NCI-H524 treated with DMSO at 0.1 percent for 48 hours (cell line): ENCODE results near the gene CDK14.
A peak's percentile ranks its signal among the peaks of the same experiment; 100 is the strongest.
"Not testable (repeated sequence)": the region's sequence is repeated elsewhere in the genome, so short reads cannot be mapped to it uniquely, and the experiment has no call there.

Source experiments
- DNase-seq: peaks from one replicate; lab custom pipeline; 2025; lab: John Stamatoyannopoulos, UW

CDK14 gene

GRCh38 chr7:91156316-91157185 lies 560.4 kb downstream of the CDK14 start:
- peak; percentile 58 for DNase-seq

GRCh38 chr7:91157579-91158320 lies 561.6 kb downstream of the CDK14 start:
- no peak for DNase-seq

DNA sequence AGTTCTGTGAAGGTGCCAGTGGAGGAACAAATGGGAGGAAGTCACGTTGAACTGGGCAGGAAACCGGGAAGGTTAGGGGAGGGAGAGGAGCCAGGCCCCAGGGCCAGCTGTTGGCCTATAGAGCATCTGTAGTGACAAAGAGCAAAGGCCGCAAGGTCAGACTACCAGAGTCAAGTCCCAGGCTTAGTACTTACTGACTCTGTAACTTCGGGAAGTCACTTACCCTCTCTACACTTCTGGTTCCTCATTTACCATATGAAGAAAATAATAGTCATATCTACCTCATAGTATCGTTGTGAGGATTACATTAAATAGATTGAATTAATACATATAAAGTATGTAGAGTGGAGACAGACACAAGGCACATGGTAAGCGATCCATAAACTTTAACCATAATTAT lies 566.3 kb downstream of the CDK14 start:
- no peak for DNase-seq

DNA sequence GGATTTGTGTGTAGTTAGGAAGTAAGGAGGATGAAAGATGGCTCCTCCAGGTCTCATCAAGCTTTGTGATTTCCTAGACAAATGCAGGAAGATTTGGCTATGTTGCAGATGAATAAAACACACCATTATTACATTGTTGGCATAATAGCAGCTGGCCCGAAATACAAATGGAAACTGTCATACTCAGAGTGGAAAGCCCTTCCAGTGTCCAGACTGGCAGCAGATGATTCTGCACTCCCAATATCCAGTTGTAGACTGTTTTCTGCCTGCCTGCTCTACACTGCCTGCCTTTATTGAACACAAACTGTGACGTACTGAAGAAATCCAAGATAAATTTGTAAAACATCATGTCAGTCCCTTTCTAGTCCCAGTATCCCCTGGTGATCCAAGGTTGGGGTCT lies 568.4 kb downstream of the CDK14 start:
- DNase-seq: no peak

DNA sequence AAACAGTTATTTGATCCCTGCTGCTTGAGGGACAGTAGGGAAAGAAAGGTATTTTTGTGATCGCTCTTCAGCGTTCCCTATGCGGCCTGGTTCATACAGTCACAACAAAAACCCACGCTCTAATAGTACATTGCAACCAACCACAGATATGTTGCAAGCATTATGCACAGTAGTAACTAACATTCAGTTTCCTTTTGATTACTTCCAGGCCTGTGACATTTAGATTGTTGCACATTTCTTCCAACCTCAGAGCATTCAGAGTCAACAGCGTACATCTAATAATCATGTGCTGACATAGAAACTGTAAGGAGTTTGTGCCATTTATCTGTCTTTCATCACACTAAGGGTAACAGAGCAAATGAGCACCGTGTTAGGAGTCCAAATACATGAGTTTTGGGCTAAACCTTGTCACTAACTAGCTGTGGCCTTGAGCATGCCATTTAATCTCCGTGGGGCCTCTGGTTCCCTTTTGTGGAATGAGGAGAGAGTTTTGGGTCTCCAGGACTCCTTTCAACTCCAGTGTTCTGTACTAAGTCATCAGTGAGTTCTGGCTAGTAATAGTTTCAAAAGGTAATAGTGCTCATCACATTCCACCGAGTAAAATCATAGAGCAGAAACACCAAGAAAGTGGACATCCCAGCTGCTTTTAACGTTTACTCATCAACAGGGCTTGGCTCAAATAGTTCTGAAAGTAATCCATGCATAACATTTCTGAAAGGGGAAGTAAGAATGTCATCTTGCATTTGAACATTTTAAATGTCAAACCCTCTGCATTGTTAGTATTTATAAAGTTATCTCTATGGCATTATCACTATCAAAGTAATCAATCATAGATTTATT lies 569.1 kb downstream of the CDK14 start:
- DNase-seq: no peak

GRCh38 chr7:91165846-91166230 lies 569.7 kb downstream of the CDK14 start:
- no peak for DNase-seq

DNA sequence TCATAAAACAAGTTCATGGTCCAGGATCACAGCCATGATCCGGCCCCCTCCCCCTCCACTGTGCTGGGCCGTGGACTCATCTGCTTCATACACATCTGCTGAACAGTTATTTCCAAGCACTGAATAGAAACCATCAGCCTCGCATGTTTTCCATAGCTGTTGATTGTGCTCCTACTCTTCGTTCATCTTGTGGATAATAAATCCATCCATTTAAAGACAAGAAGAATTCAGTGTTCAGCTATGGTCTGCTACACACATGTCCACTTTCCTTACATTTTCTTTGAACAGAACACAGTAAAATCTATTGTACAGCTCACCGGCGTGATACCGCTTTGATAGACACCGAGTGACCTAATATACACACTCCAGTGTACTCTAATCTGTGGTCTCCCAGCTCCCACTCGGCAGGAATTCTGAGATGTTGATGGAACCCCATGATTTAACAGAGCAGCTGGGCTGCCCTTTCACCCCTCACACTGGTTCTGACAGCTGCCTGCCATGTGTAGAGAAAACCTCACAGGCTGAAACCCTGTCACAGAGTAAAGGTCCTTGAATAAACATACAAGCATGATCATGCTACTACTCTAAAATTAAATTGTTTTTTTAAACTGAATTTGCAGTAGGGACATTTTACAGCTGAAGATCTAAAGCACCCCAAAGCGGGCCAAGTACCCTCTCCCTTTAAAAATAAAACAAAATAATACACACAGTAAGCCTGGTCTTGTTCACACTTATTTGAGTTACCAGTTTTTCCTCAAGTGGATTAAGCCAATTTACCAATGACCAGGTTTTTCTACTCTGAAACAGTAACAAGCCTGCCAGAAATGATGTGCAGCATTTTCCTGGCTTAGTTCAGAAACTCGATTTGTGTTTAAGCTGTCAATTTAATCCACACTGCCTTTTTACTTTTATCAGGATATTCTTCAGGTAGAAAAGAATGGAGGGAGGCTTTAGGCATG lies 573.0 kb downstream of the CDK14 start:
- DNase-seq: no peak

DNA sequence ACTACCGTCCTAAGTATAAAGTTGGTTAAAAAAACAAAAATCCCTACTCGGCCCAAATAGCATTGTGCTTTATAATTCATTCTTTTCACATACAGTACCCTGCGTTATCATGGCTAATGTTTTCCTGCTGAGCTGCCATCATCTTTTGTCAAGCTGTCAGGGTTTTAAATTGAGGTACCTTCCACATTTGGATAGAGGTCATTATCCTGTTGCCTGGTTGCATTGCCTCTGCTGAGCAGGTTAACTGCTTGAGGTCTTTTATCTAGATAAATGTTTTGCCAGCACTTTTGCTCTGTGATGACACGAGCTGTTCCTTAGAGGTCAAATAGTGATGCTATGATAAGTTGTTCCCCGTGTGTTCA lies 573.7 kb downstream of the CDK14 start:
- no peak for DNase-seq

DNA sequence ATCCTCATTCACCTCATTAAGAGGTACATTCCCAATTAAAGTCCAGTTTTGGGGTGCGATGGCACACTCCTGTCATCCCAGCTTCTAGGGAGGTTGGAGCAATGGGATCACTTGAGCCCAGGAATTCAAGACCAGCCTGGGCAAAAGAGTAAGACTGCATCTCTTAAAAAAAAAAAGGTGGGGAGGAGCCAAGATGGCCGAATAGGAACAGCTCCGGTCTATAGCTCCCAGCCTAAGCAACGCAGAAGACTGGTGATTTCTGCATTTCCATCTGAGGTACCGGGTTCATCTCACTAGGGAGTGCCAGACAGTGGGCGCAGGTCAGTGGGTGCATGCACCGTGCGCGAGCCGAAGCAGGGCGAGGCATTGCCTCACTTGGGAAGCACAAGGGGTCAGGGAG lies 577.1 kb downstream of the CDK14 start:
- DNase-seq: not testable (repeated sequence)

DNA sequence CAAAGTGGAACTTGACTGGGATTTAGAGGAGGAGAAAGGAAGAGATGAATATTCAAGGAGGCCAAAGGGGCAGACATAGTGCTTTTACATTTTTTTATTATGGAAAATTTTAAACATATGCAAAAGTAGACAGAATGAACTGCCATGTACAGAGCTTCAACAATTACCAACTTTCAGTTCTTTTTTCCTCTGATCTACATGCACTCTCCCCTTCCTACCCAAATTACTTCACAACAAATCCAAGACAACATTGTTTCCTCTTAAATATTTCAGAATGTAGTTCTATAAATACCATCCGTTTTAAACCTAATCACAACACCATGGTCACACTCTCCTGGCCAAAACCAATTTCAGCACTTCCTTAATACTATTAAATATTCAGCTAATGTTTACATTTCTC lies 584.6 kb downstream of the CDK14 start:
- no peak for DNase-seq

- DNase-seq: no peak
These were observed 585.8 kb downstream of the CDK14 start for GRCh38 chr7:91181949-91182348.

- no peak for DNase-seq
These were observed 587.0 kb downstream of the CDK14 start for GRCh38 chr7:91182819-91183764.

DNA sequence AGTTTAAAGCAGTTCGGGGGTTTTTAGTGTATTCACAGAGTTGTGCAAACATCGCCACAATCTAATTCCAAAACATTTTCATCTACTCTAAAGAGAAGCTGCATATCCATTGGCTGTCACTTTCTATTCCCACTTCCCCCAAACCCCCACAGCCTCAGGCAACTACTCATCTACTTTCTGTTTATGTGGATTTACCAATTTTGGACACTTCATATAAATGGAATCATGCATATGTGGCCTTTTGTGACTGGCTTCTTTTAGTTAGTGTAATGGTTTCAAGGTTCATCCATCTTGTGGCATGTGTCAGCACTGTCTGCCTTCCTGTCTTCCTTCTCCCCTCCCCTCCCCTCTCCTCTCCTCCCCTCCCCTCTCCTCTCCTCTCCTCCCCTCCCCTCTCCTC lies 589.6 kb downstream of the CDK14 start:
- DNase-seq: no peak

DNA sequence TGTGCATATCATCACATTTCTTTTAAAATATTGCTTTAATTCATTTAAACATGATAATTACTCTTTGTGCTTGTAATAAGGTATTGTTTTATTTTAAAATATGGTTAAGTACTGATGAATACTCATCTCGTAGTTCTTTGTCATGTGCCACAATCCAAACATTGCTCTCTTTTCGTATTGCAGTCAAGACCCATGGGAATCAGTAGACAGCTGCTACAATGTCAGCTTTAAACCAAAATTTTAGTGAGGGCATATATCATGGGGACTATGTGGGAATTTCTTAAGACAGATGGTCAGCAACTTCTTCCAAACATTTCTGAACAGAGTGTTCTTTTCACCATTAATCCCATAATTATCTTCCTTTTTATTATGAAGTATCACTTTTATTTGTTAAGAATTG lies 590.9 kb downstream of the CDK14 start:
- DNase-seq: peak; percentile 45

DNA sequence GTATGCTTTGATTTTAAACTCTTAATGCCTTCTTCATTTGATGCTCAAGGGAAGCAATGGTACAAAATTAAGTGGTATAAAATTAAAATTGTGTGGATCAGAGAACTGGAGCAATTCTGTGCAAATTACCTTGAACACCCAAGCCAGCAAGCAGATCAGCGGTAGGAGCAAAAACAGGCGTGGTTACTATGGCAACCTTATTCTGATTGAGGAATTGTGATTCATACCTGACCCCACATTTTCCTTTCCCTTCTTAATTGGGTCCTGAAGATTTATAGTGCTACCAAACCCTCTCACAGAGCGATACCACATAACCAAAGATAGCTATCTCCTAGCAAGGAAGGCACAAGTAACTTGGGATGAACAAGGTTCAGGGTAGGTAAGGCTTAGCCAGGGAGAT lies 595.6 kb downstream of the CDK14 start:
- DNase-seq: no peak

- DNase-seq: no peak
These were observed 597.0 kb downstream of the CDK14 start for GRCh38 chr7:91193141-91193540.

DNA sequence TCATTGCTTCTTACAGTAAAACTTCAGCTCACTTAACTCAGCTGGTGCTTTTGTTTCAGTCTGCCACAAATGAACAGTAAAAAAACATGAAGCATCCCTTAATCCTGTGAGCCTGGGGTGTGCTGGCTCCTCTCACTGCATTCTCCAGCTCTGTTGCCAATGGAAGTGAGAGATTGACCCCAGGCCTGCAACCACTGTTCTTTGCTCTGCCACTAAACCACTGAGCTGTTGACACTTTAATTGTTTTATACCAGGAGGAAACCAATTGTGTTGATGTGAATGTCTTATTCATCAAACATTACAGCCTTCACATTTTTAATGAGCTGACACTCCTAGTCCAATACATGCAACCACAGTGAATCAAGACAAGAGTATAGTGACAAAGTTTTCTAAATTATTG lies 598.7 kb downstream of the CDK14 start:
- no peak for DNase-seq

DNA sequence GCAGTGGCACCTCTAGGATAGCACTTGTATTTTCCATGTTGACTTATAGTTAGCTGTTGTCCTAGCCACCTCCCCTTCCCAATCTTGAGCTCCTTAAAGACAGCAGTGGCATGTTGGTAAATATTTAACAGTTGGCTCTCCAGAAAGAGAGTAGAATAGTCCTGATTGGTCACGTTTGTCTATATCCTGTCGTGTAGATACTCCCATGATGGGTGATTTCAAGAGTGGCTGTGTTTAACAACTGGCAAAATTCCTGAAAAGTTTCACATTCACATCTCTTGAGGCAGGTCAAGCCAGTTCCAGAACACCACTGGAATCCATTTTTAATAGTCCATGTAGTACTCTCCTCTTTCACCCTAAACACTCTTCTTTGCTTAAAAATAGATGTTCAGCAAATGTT lies 599.9 kb downstream of the CDK14 start:
- DNase-seq: no peak

GRCh38 chr7:91198371-91198770 lies 602.2 kb downstream of the CDK14 start:
- DNase-seq: no peak

DNA sequence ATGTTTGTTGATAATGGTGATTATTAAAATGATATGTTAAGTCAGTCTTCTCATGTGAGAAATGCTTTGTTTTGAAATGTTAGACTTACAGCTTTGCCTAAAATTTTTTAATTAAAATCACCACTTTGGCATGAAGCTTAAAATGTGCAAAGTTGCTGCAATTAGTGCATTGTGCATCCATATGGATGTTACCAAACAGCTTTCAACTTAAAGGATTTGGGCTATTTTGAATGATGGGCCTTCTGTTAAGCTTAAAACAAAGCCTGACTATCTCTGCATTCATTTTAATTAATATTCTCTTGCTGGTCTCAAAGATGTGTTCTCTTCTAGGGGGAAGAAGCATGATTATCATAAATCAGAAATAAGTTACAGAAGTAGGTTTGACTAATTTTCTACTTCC lies 603.5 kb downstream of the CDK14 start:
- DNase-seq: no peak
